Neutrophil (primary cell): ENCODE measurements around the gene SGO2.

Experiments used
- H3K27ac ChIP-seq: fragments of 200-600 bp; sonication (generic); 2 replicates; pipeline ENCODE4 v1.5.1; 2016; ENCODE audit warnings: mild to moderate bottlenecking, moderate library complexity
- H3K27me3 ChIP-seq: fragments of 200-600 bp; sonication (generic); 2 replicates; pipeline ENCODE4 v1.6.0; 2016; ENCODE audit warnings: mild to moderate bottlenecking
- H3K36me3 ChIP-seq: fragments of 200-600 bp; sonication (generic); 2 replicates; pipeline ENCODE4 v1.5.1; 2017
- H3K4me1 ChIP-seq, 2 experiments: fragments of 200-600 bp in 1 of 2; sonication (generic) in 1 of 2; 1 replicate in 1 of 2; 2 replicates in 1 of 2; pipeline versions ENCODE4 v1.5.1 to v1.6.1; 2013 to 2016; ENCODE audit warnings: low read depth in 1 of 2, low read length in 1 of 2, mild to moderate bottlenecking in 1 of 2, moderate library complexity in 1 of 2; ENCODE audit not compliant: control insufficient read depth in 1 of 2, insufficient read depth in 1 of 2
- H3K4me3 ChIP-seq, 2 experiments: fragments of 200-600 bp in 1 of 2; sonication (generic) in 1 of 2; 1 replicate in 1 of 2; 2 replicates in 1 of 2; pipeline ENCODE4 v1.5.1; 2013 to 2016; ENCODE audit warnings: low read depth in 1 of 2, low read length in 1 of 2, mild to moderate bottlenecking in 1 of 2, moderate library complexity in 1 of 2
- H3K9me3 ChIP-seq: fragments of 200-600 bp; sonication (generic); 2 replicates; pipeline ENCODE4 v1.5.1; 2016
- CTCF ChIP-seq: fragments of 200-600 bp; sonication (generic); IDR thresholded peaks from 2 replicates; pipeline ENCODE4 v1.5.1; 2016; ENCODE audit warnings: antibody characterized with exemption

The SGO2 gene

GRCh38 chr2:200586644-200586975, 60.6 kb downstream of the SGO2 start:
- H3K27me3 ChIP-seq = peaks cover 8% of the 10 kb centered on the region
- no peak overlapping the region for H3K4me3 ChIP-seq
- no peak for TF ChIP-seq CTCF
- peaks cover 12 to 24% of the 10 kb centered on the region in 2 experiments for H3K4me1 ChIP-seq
- no peak overlapping the region for H3K27ac ChIP-seq
- H3K36me3 ChIP-seq = peaks cover 3% of the 10 kb centered on the region
- H3K9me3 ChIP-seq = no peaks in the 10 kb centered on the region

- H3K4me3 ChIP-seq = no peak overlapping the region
- no peak overlapping the region for H3K27ac ChIP-seq
- TF ChIP-seq CTCF = no peak
- H3K27me3 ChIP-seq = peaks cover 8% of the 10 kb centered on the region
- H3K4me1 ChIP-seq = peaks cover 12 to 24% of the 10 kb centered on the region in 2 experiments
- peaks cover 3% of the 10 kb centered on the region for H3K36me3 ChIP-seq
- no peaks in the 10 kb centered on the region for H3K9me3 ChIP-seq
Measured at GRCh38 chr2:200587007-200587616, 61.1 kb downstream of the SGO2 start.

GRCh38 chr2:200588076-200588678, 62.2 kb downstream of the SGO2 start:
- H3K27ac ChIP-seq = no peak overlapping the region
- TF ChIP-seq CTCF = no peak
- H3K4me3 ChIP-seq = no peak overlapping the region
- peaks cover 12 to 24% of the 10 kb centered on the region in 2 experiments for H3K4me1 ChIP-seq
- H3K9me3 ChIP-seq = no peaks in the 10 kb centered on the region
- peaks cover 8% of the 10 kb centered on the region for H3K27me3 ChIP-seq
- H3K36me3 ChIP-seq = peaks cover 3% of the 10 kb centered on the region

GRCh38 chr2:200590090-200590489, 64.1 kb downstream of the SGO2 start:
- no peak for TF ChIP-seq CTCF
- no peak overlapping the region for H3K4me3 ChIP-seq
- H3K4me1 ChIP-seq = peaks cover 12 to 24% of the 10 kb centered on the region in 2 experiments
- H3K27ac ChIP-seq = no peak overlapping the region
- no peaks in the 10 kb centered on the region for H3K36me3 ChIP-seq
- H3K27me3 ChIP-seq = peaks cover 8% of the 10 kb centered on the region
- H3K9me3 ChIP-seq = no peaks in the 10 kb centered on the region

- H3K4me1 ChIP-seq = peaks cover 2 to 13% of the 10 kb centered on the region in 2 experiments
- no peak overlapping the region for H3K27ac ChIP-seq
- peaks cover under 1% of the 10 kb centered on the region for H3K27me3 ChIP-seq
- H3K36me3 ChIP-seq = no peaks in the 10 kb centered on the region
- no peak for TF ChIP-seq CTCF
- H3K9me3 ChIP-seq = no peaks in the 10 kb centered on the region
- no peak overlapping the region for H3K4me3 ChIP-seq
Measured at GRCh38 chr2:200591308-200591707, 65.3 kb downstream of the SGO2 start.
